Neural progenitor cell (in vitro differentiated cells): ENCODE results near the gene AHRR.

Experiments used
- EZH2 ChIP-seq: fragments of 200-600 bp; sonication (generic); IDR thresholded peaks from 2 replicates; pipeline ENCODE4 v1.6.1; 2017; ENCODE audit warnings: antibody characterized with exemption, mild to moderate bottlenecking, moderate library complexity
- EZH2phosphoT487 ChIP-seq: fragments of 200-600 bp; sonication (generic); IDR thresholded peaks from 2 replicates; pipeline ENCODE4 v1.6.1; 2017; ENCODE audit warnings: antibody characterized with exemption
- TF ChIP-seq, protein P1 (sequence below): fragments of 200-600 bp; sonication (generic); IDR thresholded peaks from 2 replicates; pipeline ENCODE4 v1.5.1; 2017; ENCODE audit warnings: antibody characterized with exemption, mild to moderate bottlenecking

GRCh38 chr5:352639-353611 is 31.4 kb downstream of the AHRR start:
- TF ChIP-seq, protein P1, sequence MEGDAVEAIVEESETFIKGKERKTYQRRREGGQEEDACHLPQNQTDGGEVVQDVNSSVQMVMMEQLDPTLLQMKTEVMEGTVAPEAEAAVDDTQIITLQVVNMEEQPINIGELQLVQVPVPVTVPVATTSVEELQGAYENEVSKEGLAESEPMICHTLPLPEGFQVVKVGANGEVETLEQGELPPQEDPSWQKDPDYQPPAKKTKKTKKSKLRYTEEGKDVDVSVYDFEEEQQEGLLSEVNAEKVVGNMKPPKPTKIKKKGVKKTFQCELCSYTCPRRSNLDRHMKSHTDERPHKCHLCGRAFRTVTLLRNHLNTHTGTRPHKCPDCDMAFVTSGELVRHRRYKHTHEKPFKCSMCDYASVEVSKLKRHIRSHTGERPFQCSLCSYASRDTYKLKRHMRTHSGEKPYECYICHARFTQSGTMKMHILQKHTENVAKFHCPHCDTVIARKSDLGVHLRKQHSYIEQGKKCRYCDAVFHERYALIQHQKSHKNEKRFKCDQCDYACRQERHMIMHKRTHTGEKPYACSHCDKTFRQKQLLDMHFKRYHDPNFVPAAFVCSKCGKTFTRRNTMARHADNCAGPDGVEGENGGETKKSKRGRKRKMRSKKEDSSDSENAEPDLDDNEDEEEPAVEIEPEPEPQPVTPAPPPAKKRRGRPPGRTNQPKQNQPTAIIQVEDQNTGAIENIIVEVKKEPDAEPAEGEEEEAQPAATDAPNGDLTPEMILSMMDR = no peak
- TF ChIP-seq EZH2 (no peak), EZH2phosphoT487 (no peak)
